ENCODE measurements around the gene CYB561D1.

DNA sequence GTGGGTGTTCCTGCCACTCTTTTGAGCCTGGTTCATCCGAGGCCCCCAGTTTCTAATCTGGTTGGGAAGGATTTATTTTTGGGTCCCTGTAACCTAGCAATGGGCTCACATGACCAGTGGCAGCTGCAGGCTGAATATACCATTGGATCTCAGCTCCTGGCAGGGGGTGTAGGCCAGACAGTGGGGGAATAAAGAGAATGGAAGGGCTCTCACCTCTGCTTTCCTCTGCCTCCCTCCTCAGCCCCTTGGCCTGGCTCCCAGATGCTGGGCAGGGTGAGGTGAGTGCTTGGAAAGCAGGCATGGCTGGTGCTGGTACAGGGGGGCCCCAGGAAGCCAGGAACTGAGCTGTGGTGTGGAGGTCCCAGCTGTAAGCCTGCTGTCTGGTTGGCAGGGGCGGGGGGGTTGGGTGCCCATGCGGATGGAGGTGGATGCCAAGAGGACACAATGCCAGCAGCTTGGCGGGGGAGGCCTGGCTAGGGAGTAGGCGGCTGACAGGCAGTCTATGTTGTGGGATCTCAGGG is 42.1 kb downstream of the CYB561D1 start:
- TF ChIP-seq, protein P1, sequence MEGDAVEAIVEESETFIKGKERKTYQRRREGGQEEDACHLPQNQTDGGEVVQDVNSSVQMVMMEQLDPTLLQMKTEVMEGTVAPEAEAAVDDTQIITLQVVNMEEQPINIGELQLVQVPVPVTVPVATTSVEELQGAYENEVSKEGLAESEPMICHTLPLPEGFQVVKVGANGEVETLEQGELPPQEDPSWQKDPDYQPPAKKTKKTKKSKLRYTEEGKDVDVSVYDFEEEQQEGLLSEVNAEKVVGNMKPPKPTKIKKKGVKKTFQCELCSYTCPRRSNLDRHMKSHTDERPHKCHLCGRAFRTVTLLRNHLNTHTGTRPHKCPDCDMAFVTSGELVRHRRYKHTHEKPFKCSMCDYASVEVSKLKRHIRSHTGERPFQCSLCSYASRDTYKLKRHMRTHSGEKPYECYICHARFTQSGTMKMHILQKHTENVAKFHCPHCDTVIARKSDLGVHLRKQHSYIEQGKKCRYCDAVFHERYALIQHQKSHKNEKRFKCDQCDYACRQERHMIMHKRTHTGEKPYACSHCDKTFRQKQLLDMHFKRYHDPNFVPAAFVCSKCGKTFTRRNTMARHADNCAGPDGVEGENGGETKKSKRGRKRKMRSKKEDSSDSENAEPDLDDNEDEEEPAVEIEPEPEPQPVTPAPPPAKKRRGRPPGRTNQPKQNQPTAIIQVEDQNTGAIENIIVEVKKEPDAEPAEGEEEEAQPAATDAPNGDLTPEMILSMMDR (IDR thresholded peaks at IDR 0.05), result no peak
- no peak for TF ChIP-seq POLR2A (IDR thresholded peaks at IDR 0.05)
